HCT116 (cell line): ENCODE measurements around the gene TRPV4.

Experiments
- CEBPB ChIP-seq: IDR thresholded peaks from 2 replicates; pipeline ENCODE4 v1.6.1; 2012; ENCODE audit warnings: low read depth
- EZH2 ChIP-seq: fragments of 200-600 bp; sonication (generic); IDR thresholded peaks from 2 replicates; pipeline ENCODE4 v1.6.1; 2017; ENCODE audit warnings: antibody characterized with exemption, mixed run types
- JUND ChIP-seq: IDR thresholded peaks from 2 replicates; pipeline ENCODE4 v1.6.1; 2012
- SP1 ChIP-seq: IDR thresholded peaks from 2 replicates; pipeline ENCODE4 v1.6.1; 2012; ENCODE audit warnings: low read depth
- ZFX ChIP-seq: fragments of 450-650 bp; IDR thresholded peaks from 2 replicates; pipeline ENCODE4 v1.6.1; 2017
- TF ChIP-seq, protein P1 (sequence below), 3 experiments: fragments of 200-600 bp in 1 of 3; sonication (generic) in 1 of 3; IDR thresholded peaks in 2 of 3; conservative IDR thresholded peaks in 1 of 3; 2 replicates each; pipeline ENCODE4 v1.5.1; 2012 to 2017; ENCODE audit warnings: low read depth in 2 of 3, low read length in 2 of 3, antibody characterized with exemption in 1 of 3, borderline replicate concordance in 1 of 3, control low read depth in 1 of 3, mild to moderate bottlenecking in 1 of 3, mixed read lengths in 1 of 3, mixed run types in 1 of 3, moderate library complexity in 1 of 3; ENCODE audit not compliant: insufficient read depth in 1 of 3

DNA sequence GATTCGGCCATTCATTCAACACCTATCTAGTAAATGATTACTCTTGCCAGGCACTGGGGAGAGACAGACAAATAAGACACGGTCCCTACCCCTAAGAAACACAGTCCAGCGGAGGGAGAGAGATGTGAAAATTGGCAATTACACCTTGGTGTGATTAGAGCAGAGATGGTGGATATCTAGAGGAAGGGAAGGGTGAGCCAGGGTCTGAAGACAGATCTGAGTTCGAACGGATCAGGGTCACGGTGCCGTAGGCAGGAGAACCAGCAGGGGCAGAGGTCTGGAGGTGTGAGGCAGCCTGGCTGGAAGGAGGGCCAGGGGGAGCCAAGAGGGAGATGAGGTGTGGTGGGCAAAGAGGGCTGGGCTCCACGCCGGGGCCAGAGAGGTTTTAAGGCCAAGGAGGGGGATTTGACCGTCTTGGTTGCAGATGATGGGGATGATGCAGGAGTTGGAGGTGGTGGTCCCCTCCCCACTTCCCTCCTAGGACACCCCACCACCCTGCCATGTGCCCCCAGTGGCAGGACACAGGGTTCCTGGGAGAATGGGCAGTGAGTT lies 92.4 kb downstream of the TRPV4 start:
- TF ChIP-seq EZH2 (no peak), JUND (no peak), CEBPB (no peak), SP1 (no peak), ZFX (no peak)
- TF ChIP-seq, protein P1, sequence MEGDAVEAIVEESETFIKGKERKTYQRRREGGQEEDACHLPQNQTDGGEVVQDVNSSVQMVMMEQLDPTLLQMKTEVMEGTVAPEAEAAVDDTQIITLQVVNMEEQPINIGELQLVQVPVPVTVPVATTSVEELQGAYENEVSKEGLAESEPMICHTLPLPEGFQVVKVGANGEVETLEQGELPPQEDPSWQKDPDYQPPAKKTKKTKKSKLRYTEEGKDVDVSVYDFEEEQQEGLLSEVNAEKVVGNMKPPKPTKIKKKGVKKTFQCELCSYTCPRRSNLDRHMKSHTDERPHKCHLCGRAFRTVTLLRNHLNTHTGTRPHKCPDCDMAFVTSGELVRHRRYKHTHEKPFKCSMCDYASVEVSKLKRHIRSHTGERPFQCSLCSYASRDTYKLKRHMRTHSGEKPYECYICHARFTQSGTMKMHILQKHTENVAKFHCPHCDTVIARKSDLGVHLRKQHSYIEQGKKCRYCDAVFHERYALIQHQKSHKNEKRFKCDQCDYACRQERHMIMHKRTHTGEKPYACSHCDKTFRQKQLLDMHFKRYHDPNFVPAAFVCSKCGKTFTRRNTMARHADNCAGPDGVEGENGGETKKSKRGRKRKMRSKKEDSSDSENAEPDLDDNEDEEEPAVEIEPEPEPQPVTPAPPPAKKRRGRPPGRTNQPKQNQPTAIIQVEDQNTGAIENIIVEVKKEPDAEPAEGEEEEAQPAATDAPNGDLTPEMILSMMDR (IDR thresholded peaks at IDR 0.05 in 2 of 3, conservative IDR thresholded peaks at IDR 0.05 in 1 of 3; ENCODE audit: borderline replicate concordance in 1 of 3, insufficient read depth in 1 of 3, low read depth in 2 of 3, low read length in 2 of 3), result no peak
